Hepatocyte (in vitro differentiated cells): ENCODE data around the gene CENPB. TPM values are rescaled to one million over a fixed set of nuclear protein-coding genes. Genes with fewer than 3 reads are reported as not detected.

Source experiments
- DNase-seq: peaks from one replicate; pipeline ENCODE4 v3.0.0-alpha.2; 2016; ENCODE audit warnings: low spot score
- H2AFZ ChIP-seq: fragments of 200-600 bp; sonication (generic); 2 replicates; pipeline ENCODE4 v1.6.0; 2016; ENCODE audit warnings: antibody characterized with exemption, mild to moderate bottlenecking
- H3K27ac ChIP-seq: fragments of 200-600 bp; sonication (generic); 2 replicates; pipeline ENCODE4 v1.5.1; 2016; ENCODE audit warnings: mild to moderate bottlenecking
- H3K27me3 ChIP-seq: fragments of 200-600 bp; sonication (generic); 2 replicates; pipeline ENCODE4 v1.6.1; 2016
- H3K36me3 ChIP-seq: fragments of 200-600 bp; sonication (generic); replicated peaks from 2 replicates; pipeline ENCODE4 v1.5.1; 2016; ENCODE audit warnings: low read depth; ENCODE audit not compliant: insufficient read depth
- H3K4me1 ChIP-seq: fragments of 200-600 bp; sonication (generic); 2 replicates; pipeline ENCODE4 v1.5.1; 2016; ENCODE audit warnings: mild to moderate bottlenecking, moderate library complexity; ENCODE audit not compliant: insufficient read depth
- H3K4me2 ChIP-seq: fragments of 200-600 bp; sonication (generic); 2 replicates; pipeline ENCODE4 v1.6.0; 2016
- H3K4me3 ChIP-seq: fragments of 200-600 bp; sonication (generic); 2 replicates; pipeline ENCODE4 v1.5.1; 2016; ENCODE audit warnings: mild to moderate bottlenecking
- H3K79me2 ChIP-seq: fragments of 200-600 bp; sonication (generic); 2 replicates; pipeline ENCODE4 v1.6.0; 2017; ENCODE audit warnings: mild to moderate bottlenecking
- H3K9me2 ChIP-seq: fragments of 200-600 bp; sonication (generic); replicated peaks from 2 replicates; pipeline ENCODE4 v1.6.0; 2017; ENCODE audit warnings: mild to moderate bottlenecking; ENCODE audit not compliant: insufficient read depth
- H3K9me3 ChIP-seq: fragments of 200-600 bp; sonication (generic); 2 replicates; pipeline ENCODE4 v1.5.1; 2016; ENCODE audit warnings: low read depth, mild to moderate bottlenecking
- H4K20me1 ChIP-seq: fragments of 200-600 bp; sonication (generic); 2 replicates; pipeline ENCODE4 v1.6.0; 2016; ENCODE audit warnings: mild to moderate bottlenecking; ENCODE audit not compliant: insufficient read depth, poor library complexity, severe bottlenecking
- EZH2 ChIP-seq: fragments of 200-600 bp; sonication (generic); IDR thresholded peaks from 2 replicates; pipeline ENCODE4 v1.6.1; 2016; ENCODE audit warnings: antibody characterized with exemption, mild to moderate bottlenecking, borderline replicate concordance
- EZH2phosphoT487 ChIP-seq: fragments of 200-600 bp; sonication (generic); IDR thresholded peaks from one replicate; pipeline ENCODE4 v1.6.1; 2018; ENCODE audit warnings: antibody characterized with exemption, mild to moderate bottlenecking, low read depth, moderate library complexity; ENCODE audit not compliant: unreplicated experiment, severe bottlenecking
- whole genome bisulfite sequencing: methylation state at CpG from one replicate; pipeline ENCODE4 v1.1.6; 2016; ENCODE audit warnings: low lambda C conversion rate; ENCODE audit errors: missing lambda C conversion rate; 5-methylcytosine and 5-hydroxymethylcytosine counted together
- polyA plus RNA-seq: library from polyadenylated mRNA; unstranded; fragments of >200 nt; fragmentation: Nextera tagmentation; extraction: Ambion mirVana; gene quantifications from 2 replicates; pipeline ENCODE4 v1.2.1, GENCODE V29; 2016
- total RNA-seq: library from RNA; depleted of rRNA; stranded (reverse); fragments of >200 nt; gene quantifications from 2 replicates; pipeline ENCODE4 v1.2.3, GENCODE V29; 2014
- TF ChIP-seq, protein P1 (sequence below): fragments of 200-600 bp; sonication (generic); IDR thresholded peaks from 2 replicates; pipeline ENCODE4 v1.5.1; 2016; ENCODE audit warnings: antibody characterized with exemption, mild to moderate bottlenecking; ENCODE audit not compliant: poor library complexity

The CENPB gene
- total and polyA plus RNA-seq, 2 experiments from 2014 or later: 21.2 to 46.7 TPM

DNA sequence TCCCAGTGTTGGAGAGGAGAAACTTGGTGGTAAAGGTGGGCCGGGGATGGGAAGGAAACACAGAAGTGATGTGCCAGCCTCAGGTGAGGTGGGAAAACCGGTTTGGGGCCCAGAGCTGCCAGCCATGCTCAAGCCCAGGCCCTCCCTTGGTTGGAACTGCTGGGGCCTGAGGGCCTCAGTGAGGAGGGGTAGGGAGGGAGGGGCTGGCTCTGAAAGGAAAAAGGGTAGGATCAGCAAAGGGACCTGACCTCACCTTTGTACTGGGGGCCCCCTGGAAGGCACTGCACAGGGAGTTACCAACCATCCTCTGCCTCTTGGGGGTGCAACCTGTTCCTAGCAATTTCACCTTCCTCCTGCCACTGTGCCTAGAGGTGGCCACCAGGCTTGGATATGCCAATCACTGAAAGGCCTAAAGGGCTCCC lies 3.5 kb downstream of the CENPB start:
- Histone ChIP-seq H3K4me1 (peaks cover 39% of the 10 kb centered on the region), H3K4me3 (no peak overlapping the region), H3K9me2 (no peaks in the 10 kb centered on the region), H2AFZ (no peak overlapping the region), H3K9me3 (no peaks in the 10 kb centered on the region), H4K20me1 (peaks cover 18% of the 10 kb centered on the region), H3K36me3 (no peaks in the 10 kb centered on the region), H3K4me2 (peak overlapping the region; percentile 32), H3K27ac (peak overlapping the region; percentile 55), H3K27me3 (peaks cover 12% of the 10 kb centered on the region), H3K79me2 (peaks cover 32% of the 10 kb centered on the region)
- TF ChIP-seq EZH2phosphoT487 (no peak), EZH2 (no peak)
- TF ChIP-seq, protein P1, sequence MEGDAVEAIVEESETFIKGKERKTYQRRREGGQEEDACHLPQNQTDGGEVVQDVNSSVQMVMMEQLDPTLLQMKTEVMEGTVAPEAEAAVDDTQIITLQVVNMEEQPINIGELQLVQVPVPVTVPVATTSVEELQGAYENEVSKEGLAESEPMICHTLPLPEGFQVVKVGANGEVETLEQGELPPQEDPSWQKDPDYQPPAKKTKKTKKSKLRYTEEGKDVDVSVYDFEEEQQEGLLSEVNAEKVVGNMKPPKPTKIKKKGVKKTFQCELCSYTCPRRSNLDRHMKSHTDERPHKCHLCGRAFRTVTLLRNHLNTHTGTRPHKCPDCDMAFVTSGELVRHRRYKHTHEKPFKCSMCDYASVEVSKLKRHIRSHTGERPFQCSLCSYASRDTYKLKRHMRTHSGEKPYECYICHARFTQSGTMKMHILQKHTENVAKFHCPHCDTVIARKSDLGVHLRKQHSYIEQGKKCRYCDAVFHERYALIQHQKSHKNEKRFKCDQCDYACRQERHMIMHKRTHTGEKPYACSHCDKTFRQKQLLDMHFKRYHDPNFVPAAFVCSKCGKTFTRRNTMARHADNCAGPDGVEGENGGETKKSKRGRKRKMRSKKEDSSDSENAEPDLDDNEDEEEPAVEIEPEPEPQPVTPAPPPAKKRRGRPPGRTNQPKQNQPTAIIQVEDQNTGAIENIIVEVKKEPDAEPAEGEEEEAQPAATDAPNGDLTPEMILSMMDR: no peak
- 71% methylated on average over 2 of the region's 2 CpGs for WGBS
- DNase-seq: no peak

GRCh38 chr20:3782597-3782996 lies 3.9 kb downstream of the CENPB start:
- DNase-seq: no peak
- Histone ChIP-seq H3K27ac (peak overlapping the region; percentile 55), H3K4me1 (peaks cover 44% of the 10 kb centered on the region)

GRCh38 chr20:3781153-3781910 lies 5.2 kb downstream of the CENPB start, which contains the start of gene SPEF1:
TSS of gene SPEF1 (minus strand) at chr20:3781448. CDS start at chr20:3781287, 161 bp downstream.
- TF ChIP-seq, protein P1: peak; percentile 40
- TF ChIP-seq EZH2 (no peak), EZH2phosphoT487 (no peak)
- no peaks in the 10 kb centered on the region for H3K36me3 ChIP-seq
- no peaks in the 10 kb centered on the region for H3K9me2 ChIP-seq
- H3K4me2 ChIP-seq: peak within 1 kb of the TSS; percentile 88
- peak; percentile 93 for DNase-seq
- H3K27ac ChIP-seq: peak within 1 kb of the TSS; percentile 55
- no peak within 1 kb of the TSS for H2AFZ ChIP-seq
- H3K79me2 ChIP-seq: peaks cover 30% of the 10 kb centered on the region
- peaks cover 48% of the 10 kb centered on the region for H3K4me1 ChIP-seq
- H3K27me3 ChIP-seq: peaks cover 12% of the 10 kb centered on the region
- peaks cover 18% of the 10 kb centered on the region for H4K20me1 ChIP-seq
- no peak within 1 kb of the TSS for H3K4me3 ChIP-seq
- WGBS: 18% methylated on average over 28 of the region's 28 CpGs
- no peaks in the 10 kb centered on the region for H3K9me3 ChIP-seq

More at GRCh38 chr20:3782597-3782996, 3.9 kb downstream of the CENPB start:
- no peaks in the 10 kb centered on the region for H3K9me2 ChIP-seq
- H3K27me3 ChIP-seq: peaks cover 12% of the 10 kb centered on the region
- WGBS: 88% methylated on average over 6 of the region's 6 CpGs
- H3K9me3 ChIP-seq: no peaks in the 10 kb centered on the region
- H4K20me1 ChIP-seq: peaks cover 18% of the 10 kb centered on the region
- H3K79me2 ChIP-seq: peaks cover 30% of the 10 kb centered on the region
- H2AFZ ChIP-seq: no peak overlapping the region
- no peak overlapping the region for H3K4me3 ChIP-seq
- H3K36me3 ChIP-seq: no peaks in the 10 kb centered on the region
- H3K4me2 ChIP-seq: peak overlapping the region; percentile 32
- TF ChIP-seq EZH2phosphoT487: no peak
- TF ChIP-seq, protein P1: no peak
- TF ChIP-seq EZH2: no peak
